Testis (tissue), 3 donors: ENCODE results near the gene OTULIN. TPM values are rescaled to one million over a fixed set of nuclear protein-coding genes. Genes with fewer than 3 reads are reported as not detected.

Experiments
- DNase-seq: peaks from one replicate; pipeline ENCODE4 v3.0.0-alpha.2; 2019
- H3K27ac ChIP-seq, 2 donors: fragments of 200-600 bp; sonication (generic); one replicate each; pipeline ENCODE4 v1.5.1; 2019
- H3K27me3 ChIP-seq: fragments of 200-600 bp; sonication (generic); one replicate; pipeline ENCODE4 v1.5.1; 2019
- H3K36me3 ChIP-seq: fragments of 200-600 bp; sonication (generic); one replicate; pipeline ENCODE4 v1.5.1; 2017; ENCODE audit warnings: low read depth; ENCODE audit errors: missing control alignments
- H3K4me1 ChIP-seq: fragments of 200-600 bp; sonication (generic); one replicate; pipeline ENCODE4 v1.5.1; 2019
- H3K4me3 ChIP-seq, 2 donors: fragments of 200-600 bp; sonication (generic); one replicate each; pipeline ENCODE4 v1.5.1; 2017 to 2019
- H3K9me3 ChIP-seq: fragments of 200-600 bp; sonication (generic); one replicate; pipeline ENCODE4 v1.5.1; 2017
- CTCF ChIP-seq, 3 experiments: fragments of 450-650 bp in 2 of 3; fragments of 200-600 bp in 1 of 3; sonication (generic) in 1 of 3; IDR thresholded peaks; one replicate each; pipeline ENCODE4 v1.5.1; 2016 to 2019; ENCODE audit warnings: antibody characterized with exemption in 3 of 3, mild to moderate bottlenecking in 2 of 3, moderate library complexity in 1 of 3
- POLR2A ChIP-seq: fragments of 450-650 bp; IDR thresholded peaks from one replicate; pipeline ENCODE4 v1.6.1; 2017; ENCODE audit warnings: antibody characterized with exemption, mild to moderate bottlenecking, moderate library complexity
- WGBS, 2 donors: methylation state at CpG; one replicate each; pipeline ENCODE4 v1.1.5; 2018; 5-methylcytosine and 5-hydroxymethylcytosine counted together
- intact Hi-C: fragments of 100-400 bp; cut with DNase I; formaldehyde crosslinking; loops from one replicate; pipeline ENCODE4 v1.15.1; 2023; ENCODE audit warnings: low total_unique reads
- polyA plus RNA-seq: library from polyadenylated mRNA; stranded (reverse); fragments of 350-450 nt; fragmentation: Illumina TruSeq; extraction: RNeasy Lipid Tissue Mini Kit (QIAGEN cat#74804); gene quantifications from one replicate; pipeline ENCODE4 v1.2.3, GENCODE V29; 2014; ENCODE audit warnings: low read depth, low replicate concordance; ENCODE audit not compliant: insufficient read depth
- total RNA-seq, 2 donors: library from RNA; depleted of rRNA; stranded (reverse); fragments of >200 nt; gene quantifications; one replicate each; pipeline ENCODE4 v1.2.3, GENCODE V29; 2016

Gene OTULIN
- total and polyA plus RNA-seq, 3 donors from 2014 or later = 32.7 to 41.0 (median 33.8) TPM

- DNase-seq = peak; percentile 37
- intact Hi-C loops = no loop called here
Measured at GRCh38 chr5:14628346-14628745, 36.2 kb upstream of the OTULIN start.

GRCh38 chr5:14630671-14631070 is 33.8 kb upstream of the OTULIN start:
- Histone ChIP-seq H3K9me3 (no peaks in the 10 kb centered on the region), H3K36me3 (no peaks in the 10 kb centered on the region), H3K27ac (no peak overlapping the region), H3K4me1 (no peaks in the 10 kb centered on the region), H3K27me3 (no peaks in the 10 kb centered on the region), H3K4me3 (no peak overlapping the region)
- intact Hi-C loops = no loop called here
- TF ChIP-seq CTCF (IDR thresholded peaks at IDR 0.05) = no peak
- no peak for TF ChIP-seq POLR2A
- DNase-seq = no peak
- WGBS, 2 donors = 79 to 80% methylated on average over 2 of the region's 2 CpGs

More at GRCh38 chr5:14628346-14628745, 36.2 kb upstream of the OTULIN start:
- Histone ChIP-seq H3K27me3 (no peaks in the 10 kb centered on the region), H3K4me3 (no peak overlapping the region), H3K27ac (no peak overlapping the region), H3K36me3 (no peaks in the 10 kb centered on the region), H3K9me3 (no peaks in the 10 kb centered on the region), H3K4me1 (no peaks in the 10 kb centered on the region)
- 9 to 15% methylated on average over 3 of the region's 3 CpGs for WGBS, 2 donors
- TF ChIP-seq CTCF (IDR thresholded peaks at IDR 0.05) = no peak
- TF ChIP-seq POLR2A = no peak

GRCh38 chr5:14635656-14636055 is 28.9 kb upstream of the OTULIN start:
- H3K9me3 ChIP-seq = no peaks in the 10 kb centered on the region
- TF ChIP-seq POLR2A (no peak), CTCF (IDR thresholded peaks at IDR 0.05) (no peak)
- H3K36me3 ChIP-seq = no peaks in the 10 kb centered on the region
- H3K4me1 ChIP-seq = no peaks in the 10 kb centered on the region
- intact Hi-C loops = no loop called here
- H3K4me3 ChIP-seq = no peak overlapping the region
- no peaks in the 10 kb centered on the region for H3K27me3 ChIP-seq
- DNase-seq = no peak
- 89% methylated on average over 2 of the region's 2 CpGs for WGBS, 2 donors
- no peak overlapping the region for H3K27ac ChIP-seq

DNA sequence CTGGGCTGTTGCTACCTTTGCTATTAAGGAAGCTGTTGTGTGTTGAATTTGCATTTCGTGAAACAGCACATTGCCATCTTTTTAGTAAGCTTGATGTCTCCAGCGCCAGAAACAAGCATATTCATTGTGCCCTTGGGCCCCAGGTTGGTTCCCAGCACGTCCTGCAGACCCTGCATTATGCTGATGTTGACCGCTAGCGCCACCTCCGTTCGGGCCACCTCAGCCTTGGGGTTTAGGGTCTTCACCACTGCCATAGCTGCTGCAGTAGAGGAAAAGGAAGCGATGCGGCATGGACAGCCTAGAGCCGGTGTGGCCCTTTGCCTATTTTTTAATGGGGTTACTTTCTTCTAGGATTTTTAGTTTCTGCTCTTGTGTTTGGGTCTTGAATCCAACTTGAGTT is 23.8 kb upstream of the OTULIN start:
- H3K4me3 ChIP-seq = no peak overlapping the region
- H3K27me3 ChIP-seq = no peaks in the 10 kb centered on the region
- H3K36me3 ChIP-seq = no peaks in the 10 kb centered on the region
- intact Hi-C loops = no loop called here
- H3K27ac ChIP-seq = no peak overlapping the region
- 74 to 83% methylated on average over 10 of the region's 10 CpGs for WGBS, 2 donors
- DNase-seq = no peak
- H3K9me3 ChIP-seq = no peaks in the 10 kb centered on the region
- TF ChIP-seq POLR2A (no peak), CTCF (IDR thresholded peaks at IDR 0.05) (no peak)
- no peaks in the 10 kb centered on the region for H3K4me1 ChIP-seq

- intact Hi-C loops = no loop called here
- no peak overlapping the region for H3K27ac ChIP-seq
- no peaks in the 10 kb centered on the region for H3K4me1 ChIP-seq
- H3K9me3 ChIP-seq = no peaks in the 10 kb centered on the region
- H3K27me3 ChIP-seq = no peaks in the 10 kb centered on the region
- no peak for DNase-seq
- H3K4me3 ChIP-seq = no peak overlapping the region
- 86 to 100% methylated on average over 1 of the region's 1 CpG for WGBS, 2 donors
- TF ChIP-seq POLR2A = no peak
- TF ChIP-seq CTCF (IDR thresholded peaks at IDR 0.05) = no peak
- no peaks in the 10 kb centered on the region for H3K36me3 ChIP-seq
Measured at GRCh38 chr5:14644623-14645237, 19.8 kb upstream of the OTULIN start.
